Loucy (cell line): Measurements from ENCODE around the gene TFCP2L1.

ENCODE experiments used
- CTCF ChIP-seq: fragments of 200-600 bp; sonication (generic); conservative IDR thresholded peaks from 2 replicates; pipeline ENCODE4 v1.5.1; 2014; ENCODE audit warnings: mild to moderate bottlenecking, antibody characterized with exemption, low read length
- EZH2phosphoT487 ChIP-seq: fragments of 200-600 bp; IDR thresholded peaks from 2 replicates; pipeline ENCODE4 v1.6.1; 2018; ENCODE audit warnings: antibody characterized with exemption, mild to moderate bottlenecking, moderate library complexity, borderline replicate concordance

- TF ChIP-seq CTCF, result no peak
- TF ChIP-seq EZH2phosphoT487, result no peak
Measured at GRCh38 chr2:121295911-121296650, 11.1 kb upstream of the TFCP2L1 start.
